ENCODE data around the gene EIF3K. TPM values are rescaled to one million over a fixed set of nuclear protein-coding genes. Genes with fewer than 3 reads are reported as not detected.
A peak's percentile ranks its signal among the peaks of the same experiment; 100 is the strongest.
"Not testable (repeated sequence)": the region's sequence is repeated elsewhere in the genome, so short reads cannot be mapped to it uniquely, and the experiment has no call there.

EIF3K gene
- total and polyA plus RNA-seq, 12 donors, result 177 to 537 (median 267) TPM

DNA sequence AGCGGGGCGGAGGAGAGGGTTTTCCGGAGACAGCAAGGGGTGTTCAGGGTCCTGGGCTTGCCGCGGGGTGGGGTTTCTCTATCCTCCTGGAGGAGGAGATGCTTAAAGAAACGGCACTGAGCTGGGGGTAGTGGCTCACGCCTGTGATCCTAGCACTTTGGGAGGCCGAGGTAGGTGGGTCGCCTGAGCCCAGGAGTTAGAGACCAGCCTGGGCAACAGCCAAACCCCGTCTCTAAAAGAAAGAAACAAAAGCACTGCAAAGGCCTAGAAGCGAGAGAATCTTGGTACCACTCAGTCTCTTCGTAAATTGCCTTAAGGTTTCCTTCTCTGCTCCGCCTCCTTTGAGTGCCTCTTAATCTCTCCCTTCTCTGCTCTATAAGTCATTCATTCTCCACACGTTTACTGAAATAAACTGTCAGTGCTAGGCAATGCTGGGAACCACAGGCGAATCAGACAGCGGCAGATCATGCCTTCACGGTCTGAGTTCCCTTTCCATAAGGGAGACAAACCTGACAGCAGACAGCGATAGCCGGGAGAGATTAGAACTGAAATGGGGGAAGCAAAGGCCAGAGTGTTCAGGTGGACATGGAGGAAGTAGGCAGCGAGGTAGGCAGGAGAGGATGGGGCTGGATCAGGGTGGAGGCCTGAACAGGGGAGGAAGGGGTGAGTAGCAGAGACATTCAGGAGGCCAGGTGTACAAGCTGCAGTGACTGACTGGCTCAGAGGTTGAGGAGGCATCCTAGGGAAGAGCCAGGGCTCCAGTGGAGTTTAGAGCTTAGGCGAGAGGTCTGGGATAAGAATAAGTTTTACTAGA lies 580 bp downstream of the EIF3K start:
- intact Hi-C loops (cut with DNase I), result loop anchor here in 1 of 2 donors (10.0 kb wide), 1 partner anchor 295 kb away; the partner anchor contains the start of gene CCER2

DNA sequence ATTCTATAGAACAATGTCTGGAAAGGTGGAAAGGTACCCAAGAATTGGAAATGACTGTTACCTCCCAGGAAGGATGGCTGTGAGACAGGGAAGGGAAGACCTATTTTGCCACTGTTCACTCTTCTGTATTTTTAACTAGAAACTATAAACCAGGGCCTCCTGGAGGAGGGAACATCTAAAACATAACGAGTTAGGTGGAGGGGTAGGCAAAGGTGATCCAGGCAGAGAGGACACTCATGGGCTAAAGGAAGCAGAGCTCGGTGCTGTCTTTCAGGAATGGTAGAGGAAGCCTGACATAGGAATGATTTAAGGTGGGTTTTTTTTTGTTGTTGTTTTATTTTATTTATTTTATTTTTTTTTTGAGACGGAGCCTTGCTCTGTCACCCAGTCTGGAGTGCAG lies 5.8 kb downstream of the EIF3K start:
- peaks cover 0 to 86% of the 10 kb centered on the region in 2 donors for H3K36me3 ChIP-seq (replicated peaks in 1 of 2)
- TF ChIP-seq POLR2A (IDR thresholded peaks at IDR 0.05), result no peak
- TF ChIP-seq, protein P1, sequence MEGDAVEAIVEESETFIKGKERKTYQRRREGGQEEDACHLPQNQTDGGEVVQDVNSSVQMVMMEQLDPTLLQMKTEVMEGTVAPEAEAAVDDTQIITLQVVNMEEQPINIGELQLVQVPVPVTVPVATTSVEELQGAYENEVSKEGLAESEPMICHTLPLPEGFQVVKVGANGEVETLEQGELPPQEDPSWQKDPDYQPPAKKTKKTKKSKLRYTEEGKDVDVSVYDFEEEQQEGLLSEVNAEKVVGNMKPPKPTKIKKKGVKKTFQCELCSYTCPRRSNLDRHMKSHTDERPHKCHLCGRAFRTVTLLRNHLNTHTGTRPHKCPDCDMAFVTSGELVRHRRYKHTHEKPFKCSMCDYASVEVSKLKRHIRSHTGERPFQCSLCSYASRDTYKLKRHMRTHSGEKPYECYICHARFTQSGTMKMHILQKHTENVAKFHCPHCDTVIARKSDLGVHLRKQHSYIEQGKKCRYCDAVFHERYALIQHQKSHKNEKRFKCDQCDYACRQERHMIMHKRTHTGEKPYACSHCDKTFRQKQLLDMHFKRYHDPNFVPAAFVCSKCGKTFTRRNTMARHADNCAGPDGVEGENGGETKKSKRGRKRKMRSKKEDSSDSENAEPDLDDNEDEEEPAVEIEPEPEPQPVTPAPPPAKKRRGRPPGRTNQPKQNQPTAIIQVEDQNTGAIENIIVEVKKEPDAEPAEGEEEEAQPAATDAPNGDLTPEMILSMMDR (IDR thresholded peaks at IDR 0.05), result no peak
- H3K9me3 ChIP-seq (replicated peaks in 1 of 3), result no peaks in the 10 kb centered on the region
- no peaks in the 10 kb centered on the region for H3K27me3 ChIP-seq
- DNase-seq, result no peak
- H3K4me1 ChIP-seq (replicated peaks in 1 of 2), result peaks cover 3 to 6% of the 10 kb centered on the region in 2 donors
- intact Hi-C loops (cut with DNase I), result loop anchor here in 1 of 2 donors (10.0 kb wide), 1 partner anchor 290 kb away; the partner anchor contains the start of gene CCER2
- H3K4me3 ChIP-seq, result no peak overlapping the region
- 85 to 93% (median 87%) methylated on average over 3 of the region's 3 CpGs for WGBS, 4 donors
- H3K27ac ChIP-seq, result no peak overlapping the region

More for the DNA sequence above, 580 bp downstream of the EIF3K start:
- Histone ChIP-seq H3K4me1 (replicated peaks in 1 of 2) (peaks cover 6 to 19% of the 10 kb centered on the region in 2 donors), H3K9me3 (replicated peaks in 1 of 3) (no peaks in the 10 kb centered on the region), H3K27me3 (no peaks in the 10 kb centered on the region), H3K4me3 (peak overlapping the region; percentile 15 to 87 (median 51)), H3K27ac (peak overlapping the region in 4 of 5 donors; percentile 34 to 89 (median 72)), H3K36me3 (replicated peaks in 1 of 2) (peaks cover 0 to 41% of the 10 kb centered on the region in 2 donors)
- TF ChIP-seq, protein P1 (IDR thresholded peaks at IDR 0.05), result no peak
- TF ChIP-seq POLR2A (IDR thresholded peaks at IDR 0.05), result no peak
- DNase-seq, result no peak
- 12 to 18% (median 15%) methylated on average over 18 to 21 of the region's 21 CpGs for WGBS, 4 donors

DNA sequence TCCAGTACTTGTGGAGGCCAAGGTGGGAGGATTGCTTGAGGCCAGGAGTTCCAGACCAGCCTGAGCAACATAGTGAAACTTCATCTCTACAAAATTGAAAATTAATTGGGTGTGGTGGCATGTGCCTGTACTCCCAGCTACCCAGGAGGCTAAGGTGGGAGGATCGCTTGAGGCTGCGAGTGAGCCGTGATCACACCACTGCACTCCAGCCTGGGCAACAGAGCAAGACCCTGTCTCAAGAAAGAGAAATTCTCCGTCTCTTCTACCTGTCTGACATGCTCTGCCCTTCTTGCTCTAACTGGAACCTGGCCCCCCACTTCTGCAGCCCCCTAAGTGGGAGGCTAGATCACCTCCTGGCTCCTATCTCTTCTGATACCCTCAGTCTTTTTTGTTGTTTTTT lies 7.4 kb downstream of the EIF3K start:
- intact Hi-C loops (cut with DNase I), result loop anchor here in 1 of 2 donors (10.0 kb wide), 1 partner anchor 288 kb away; the partner anchor contains the start of gene CCER2
- peaks cover 0 to 89% of the 10 kb centered on the region in 2 donors for H3K36me3 ChIP-seq (replicated peaks in 1 of 2)
- no peak for DNase-seq
- no peak overlapping the region for H3K27ac ChIP-seq
- H3K27me3 ChIP-seq, result no peaks in the 10 kb centered on the region
- H3K9me3 ChIP-seq (replicated peaks in 1 of 3), result no peaks in the 10 kb centered on the region
- 95 to 98% (median 97%) methylated on average over 4 of the region's 4 CpGs for WGBS, 4 donors
- no peak overlapping the region for H3K4me3 ChIP-seq
- no peaks in the 10 kb centered on the region for H3K4me1 ChIP-seq (replicated peaks in 1 of 2)
- TF ChIP-seq, protein P1 (IDR thresholded peaks at IDR 0.05), result no peak
- TF ChIP-seq POLR2A (IDR thresholded peaks at IDR 0.05), result no peak

DNA sequence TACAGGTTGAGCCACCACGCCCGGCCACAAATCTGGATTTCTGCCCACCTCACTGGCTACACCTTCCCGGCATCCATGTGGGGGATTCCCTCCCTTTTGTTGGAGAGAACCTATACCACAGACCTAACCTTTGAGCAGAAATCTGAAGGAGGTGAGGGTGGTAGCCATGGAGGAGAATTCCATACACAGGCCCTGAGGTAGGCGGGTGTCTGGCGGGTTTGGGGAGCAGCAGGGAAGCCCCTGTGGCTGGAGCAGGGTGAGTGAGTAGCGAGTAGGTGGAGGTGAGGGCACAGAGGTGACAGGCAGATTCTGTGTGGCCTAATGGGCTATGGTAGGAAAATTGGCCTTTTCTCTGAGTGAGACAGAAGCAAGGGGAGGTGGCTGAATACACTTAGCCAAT lies 10.6 kb downstream of the EIF3K start:
- Histone ChIP-seq H3K4me3 (no peak overlapping the region), H3K36me3 (replicated peaks in 1 of 2) (peaks cover 0 to 83% of the 10 kb centered on the region in 2 donors), H3K27me3 (no peaks in the 10 kb centered on the region), H3K4me1 (replicated peaks in 1 of 2) (no peaks in the 10 kb centered on the region), H3K27ac (no peak overlapping the region), H3K9me3 (replicated peaks in 1 of 3) (no peaks in the 10 kb centered on the region)
- WGBS, 4 donors, result 93 to 96% (median 94%) methylated on average over 6 of the region's 6 CpGs
- intact Hi-C loops (cut with DNase I), result loop anchor here in 1 of 2 donors (10.0 kb wide), 1 partner anchor 285 kb away; the partner anchor contains the start of gene CCER2
- TF ChIP-seq POLR2A (IDR thresholded peaks at IDR 0.05), result no peak
- TF ChIP-seq, protein P1 (IDR thresholded peaks at IDR 0.05), result no peak
- no peak for DNase-seq

DNA sequence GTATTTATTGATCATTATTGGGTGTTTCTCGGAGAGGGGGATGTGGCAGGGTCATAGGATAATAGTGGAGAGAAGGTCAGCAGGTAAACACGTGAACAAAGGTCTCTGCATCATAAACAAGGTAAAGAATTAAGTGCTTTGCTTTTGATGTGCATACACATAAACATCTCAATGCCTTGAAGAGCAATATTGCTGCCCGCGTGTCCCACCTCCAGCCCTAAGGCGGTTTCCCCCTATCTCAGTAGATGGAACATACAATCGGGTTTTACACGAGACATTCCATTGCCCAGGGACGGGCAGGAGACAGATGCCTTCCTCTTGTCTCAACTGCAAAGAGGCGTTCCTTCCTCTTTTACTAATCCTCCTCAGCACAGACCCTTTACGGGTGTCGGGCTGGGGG lies 12.3 kb downstream of the EIF3K start:
- H3K27me3 ChIP-seq; DNase-seq; H3K4me1 ChIP-seq (replicated peaks in 1 of 2); H3K9me3 ChIP-seq (replicated peaks in 1 of 3); H3K4me3 ChIP-seq; H3K27ac ChIP-seq: not testable (repeated sequence)
- intact Hi-C loops (cut with DNase I), result loop anchor here (5.0 to 10.0 kb wide), 4 partner anchors 86 to 284 kb away; partner anchors contain the start of genes CCER2 (in 1 of the 2) and FAM98C (in 1 of the 2)
- 70 to 83% (median 77%) methylated on average over 10 to 11 of the region's 11 CpGs for WGBS, 4 donors
- peaks cover 0 to 80% of the 10 kb centered on the region in 2 donors for H3K36me3 ChIP-seq (replicated peaks in 1 of 2)

DNA sequence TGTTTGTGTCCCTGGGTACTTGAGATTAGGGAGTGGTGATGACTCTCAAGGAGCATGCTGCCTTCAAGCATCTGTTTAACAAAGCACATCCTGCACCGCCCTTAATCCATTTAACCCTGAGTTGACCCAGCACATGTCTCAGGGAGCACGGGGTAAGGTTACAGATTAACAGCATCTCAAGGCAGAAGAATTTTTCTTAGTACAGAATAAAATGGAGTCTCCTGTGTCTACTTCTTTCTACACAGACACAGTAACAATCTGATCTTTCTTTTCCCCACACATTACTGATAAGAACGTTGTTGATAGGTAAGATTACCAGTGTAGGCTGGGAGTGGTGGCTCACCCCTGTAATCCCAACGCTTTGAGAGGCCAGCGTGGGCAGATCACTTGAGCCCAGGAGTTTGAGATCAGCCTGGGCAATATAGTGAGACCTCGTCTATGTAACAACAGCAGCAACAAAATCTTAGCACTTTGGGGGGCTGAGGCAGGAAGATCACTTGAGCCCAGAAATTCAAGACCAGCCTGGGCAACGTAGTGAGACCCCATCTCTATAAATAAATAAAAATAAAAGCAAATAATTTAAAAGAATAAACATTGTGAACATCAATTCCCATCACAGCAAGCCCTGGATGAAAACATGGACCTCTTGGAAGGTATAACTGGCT lies 13.0 kb downstream of the EIF3K start:
- not testable (repeated sequence) for H3K4me3 ChIP-seq; H3K27ac ChIP-seq; DNase-seq; H3K9me3 ChIP-seq (replicated peaks in 1 of 3); H3K27me3 ChIP-seq; H3K4me1 ChIP-seq (replicated peaks in 1 of 2)
- H3K36me3 ChIP-seq (replicated peaks in 1 of 2), result peaks cover 0 to 76% of the 10 kb centered on the region in 2 donors
- 71 to 81% (median 76%) methylated on average over 7 of the region's 7 CpGs for WGBS, 4 donors
- intact Hi-C loops (cut with DNase I), result loop anchor here (5.0 to 10.0 kb wide), 4 partner anchors 87 to 283 kb away; partner anchors contain the start of genes CCER2 (in 1 of the 2) and FAM98C (in 1 of the 2)

All from adrenal gland (tissue), 12 donors.